Medulla oblongata (tissue), 1 donor: ENCODE results near the gene SNED1.

Source experiments
- DNase-seq: peaks from one replicate; pipeline ENCODE4 v3.0.0-alpha.2; 2015; ENCODE audit errors: extremely low spot score

Gene SNED1

DNA sequence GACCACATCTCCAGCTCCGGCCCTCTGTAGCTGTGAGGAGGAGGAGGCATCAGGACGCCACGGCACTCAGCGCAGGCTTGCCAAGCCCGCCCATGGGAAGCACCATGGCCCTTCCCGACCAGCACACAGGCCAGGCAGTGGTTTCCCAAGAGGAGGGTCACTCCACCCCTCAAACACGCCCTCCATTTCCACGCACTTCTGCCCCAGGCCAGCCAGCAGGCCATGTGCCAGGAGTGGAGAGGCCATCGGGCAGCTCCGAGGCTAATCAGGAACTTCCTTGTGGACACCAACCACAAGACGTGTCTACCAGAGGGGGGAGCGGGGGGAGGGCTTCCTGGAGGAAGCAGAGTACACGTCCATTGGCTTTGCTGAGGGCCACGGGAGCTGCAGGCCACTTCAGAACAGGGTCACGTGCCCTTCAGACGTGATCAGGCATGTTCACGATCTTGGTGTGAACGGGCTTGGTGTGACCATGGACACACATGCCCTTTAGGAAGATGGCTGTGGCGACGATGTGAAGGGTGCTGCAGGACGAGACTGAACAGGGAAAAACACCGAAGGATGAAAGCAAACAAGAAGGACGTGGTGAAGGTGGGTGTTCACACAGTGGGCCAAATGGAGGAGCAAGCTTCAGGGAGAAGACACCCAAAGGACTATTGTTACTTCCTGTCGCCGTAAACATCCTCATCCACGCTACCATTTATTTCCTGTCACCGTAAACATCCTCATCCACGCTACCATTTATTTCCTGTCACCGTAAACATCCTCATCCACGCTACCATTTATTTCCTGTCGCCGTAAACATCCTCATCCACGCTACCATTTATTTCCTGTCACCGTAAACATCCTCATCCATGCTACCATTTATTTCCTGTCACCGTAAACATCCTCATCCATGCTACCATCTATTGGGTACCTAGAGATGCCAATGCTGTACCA lies 110.1 kb downstream of the SNED1 start:
- no peak for DNase-seq

DNA sequence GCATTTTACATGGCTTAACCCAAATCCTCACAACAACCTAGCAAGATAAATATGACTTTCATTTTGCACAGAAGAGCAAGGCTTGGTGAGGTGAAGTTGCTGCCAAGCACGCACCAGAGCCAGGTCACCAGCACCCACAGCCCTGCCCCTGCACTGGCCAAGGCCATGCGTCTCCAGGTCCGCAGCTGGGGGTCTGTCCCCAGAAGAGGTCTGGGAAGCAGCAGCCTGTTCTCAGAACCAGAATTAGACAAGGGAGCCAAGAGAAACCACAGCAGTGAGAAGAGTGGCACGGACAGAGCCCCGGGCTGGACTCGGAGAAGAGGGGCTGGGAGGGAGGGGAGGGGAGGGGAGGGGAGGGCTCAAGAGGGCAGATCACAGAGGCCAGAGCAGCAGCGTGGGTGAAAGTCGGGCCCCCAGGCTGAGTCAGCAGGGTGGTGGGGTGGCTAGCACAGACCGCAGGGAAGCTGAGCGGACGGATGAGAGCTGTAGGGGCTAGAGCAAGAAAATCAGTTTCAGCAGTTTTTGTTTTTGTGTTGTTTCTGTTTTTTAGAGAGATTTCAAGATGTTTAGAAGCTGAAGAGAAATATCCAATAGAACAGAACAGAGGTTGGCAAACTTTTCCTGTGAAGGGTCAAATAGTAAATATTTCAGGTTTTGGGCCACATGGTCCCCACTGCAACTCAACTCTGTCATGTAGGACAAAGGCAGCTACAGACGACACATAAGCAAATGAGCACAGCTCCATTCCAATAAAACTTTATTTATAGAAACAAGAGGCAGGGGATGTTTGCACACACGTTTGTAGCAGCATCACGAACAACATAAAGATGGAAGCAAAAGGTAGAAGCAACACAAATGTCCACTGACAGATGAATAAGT lies 111.0 kb downstream of the SNED1 start:
- no peak for DNase-seq

DNA sequence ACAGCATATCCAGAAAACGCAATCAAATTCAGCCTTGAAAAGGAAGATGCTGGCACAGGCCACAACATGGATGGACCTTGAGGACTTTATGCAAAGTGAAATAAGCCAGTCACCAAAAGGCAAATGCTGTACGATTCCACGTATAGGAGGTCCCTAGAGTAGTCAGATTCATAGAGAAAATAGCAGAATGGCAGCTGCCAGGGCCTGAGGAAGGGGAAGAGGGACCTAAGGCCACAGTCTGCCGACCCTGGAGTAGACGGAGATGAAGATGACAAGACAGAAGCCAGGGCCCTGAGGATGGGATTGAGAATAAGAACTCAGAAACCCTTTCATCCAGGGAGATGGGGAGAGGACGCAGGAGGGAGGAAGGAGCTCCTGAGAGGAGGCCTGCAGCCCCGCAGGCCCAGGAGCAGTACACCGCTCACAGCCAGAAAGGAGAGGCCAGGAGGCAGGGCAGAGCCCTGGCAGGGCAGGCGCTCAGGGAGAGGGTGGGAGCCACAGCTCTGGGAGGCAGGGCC lies 111.7 kb downstream of the SNED1 start:
- DNase-seq = no peak

DNA sequence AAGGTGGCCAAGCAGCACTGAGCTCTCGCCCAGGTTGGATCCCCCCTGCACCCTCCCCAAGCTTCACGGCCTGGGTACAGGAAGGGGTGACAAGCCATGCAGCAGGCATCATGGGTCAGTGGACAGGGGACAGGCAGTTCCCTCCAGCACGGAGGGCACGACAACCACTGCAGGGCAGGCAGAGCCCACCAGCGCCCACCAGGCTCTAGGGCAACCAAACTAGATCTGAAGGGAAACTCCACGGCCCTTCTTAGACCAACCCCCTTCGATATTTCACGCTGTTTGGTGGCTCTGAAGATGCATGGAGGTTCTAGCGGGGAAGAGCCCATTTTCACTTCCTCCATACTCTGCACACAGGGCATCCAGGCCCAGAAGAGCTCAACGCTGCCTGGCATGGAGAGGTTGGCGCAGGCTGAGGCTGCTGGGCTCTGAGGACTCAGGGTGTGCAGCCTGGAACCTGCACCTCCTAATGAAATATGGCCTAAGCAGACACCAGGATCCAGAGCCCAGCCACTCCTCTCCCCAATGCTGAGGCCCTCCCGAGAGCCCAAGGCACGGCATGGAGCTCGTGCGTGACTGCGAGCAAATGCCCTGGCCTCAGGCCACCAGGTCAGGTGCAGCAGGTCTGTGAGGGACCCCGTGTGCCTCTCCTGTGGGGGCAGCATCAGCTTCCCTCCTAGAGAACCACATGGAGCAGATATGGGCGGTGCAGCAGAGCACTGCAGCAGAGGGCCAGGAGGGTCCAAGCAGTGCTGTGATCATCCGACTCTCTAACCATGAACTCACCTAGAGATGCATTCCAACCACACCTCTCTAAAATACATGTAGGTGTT lies 112.4 kb downstream of the SNED1 start:
- DNase-seq = no peak

- no peak for DNase-seq
These were observed 113.0 kb downstream of the SNED1 start for GRCh38 chr2:241111440-241111805.

GRCh38 chr2:241112046-241112445 lies 113.6 kb downstream of the SNED1 start:
- DNase-seq = no peak

GRCh38 chr2:241112592-241112991 lies 114.2 kb downstream of the SNED1 start:
- DNase-seq = no peak

DNA sequence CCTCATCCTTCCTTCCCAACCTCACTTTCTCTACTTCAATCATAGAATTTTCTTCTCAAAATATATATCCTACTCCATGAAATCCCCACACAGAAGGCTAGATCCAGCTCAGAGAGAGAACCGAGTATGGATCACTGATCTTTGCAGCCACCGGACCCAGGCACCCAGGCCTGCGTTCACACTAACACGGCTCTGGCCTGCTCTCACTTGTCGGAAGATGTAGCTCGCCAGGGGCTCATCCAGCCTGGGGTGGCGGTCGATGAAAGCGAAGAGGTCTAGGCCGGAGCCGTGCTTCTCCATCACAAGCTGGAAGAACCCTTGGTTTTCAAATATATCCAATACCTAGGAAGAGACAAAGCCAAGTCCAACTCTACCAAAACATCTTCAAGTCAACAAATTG lies 116.4 kb downstream of the SNED1 start:
- DNase-seq = no peak

DNA sequence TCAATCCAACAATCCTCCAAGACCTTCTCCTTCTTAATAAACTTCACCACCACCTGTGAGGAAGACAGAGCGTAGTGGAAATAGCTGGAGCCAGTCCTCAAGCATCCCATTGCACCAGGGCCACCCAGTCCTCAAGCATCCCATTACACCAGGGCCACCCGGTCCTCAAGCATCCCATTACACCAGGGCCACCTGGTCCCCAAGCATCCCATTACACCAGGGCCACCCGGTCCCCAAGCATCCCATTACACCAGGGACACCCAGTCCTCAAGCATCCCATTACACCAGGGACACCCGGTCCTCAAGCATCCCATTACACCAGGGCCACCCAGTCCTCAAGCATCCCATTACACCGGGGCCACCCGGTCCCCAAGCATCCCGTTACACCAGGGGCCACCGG lies 116.9 kb downstream of the SNED1 start:
- DNase-seq = no peak

- no peak for DNase-seq
These were observed 118.5 kb downstream of the SNED1 start for GRCh38 chr2:241116606-241117560.

- DNase-seq = no peak
These were observed 120.5 kb downstream of the SNED1 start for GRCh38 chr2:241118737-241119505.

- DNase-seq = no peak
These were observed 122.0 kb downstream of the SNED1 start for GRCh38 chr2:241120440-241120839.

DNA sequence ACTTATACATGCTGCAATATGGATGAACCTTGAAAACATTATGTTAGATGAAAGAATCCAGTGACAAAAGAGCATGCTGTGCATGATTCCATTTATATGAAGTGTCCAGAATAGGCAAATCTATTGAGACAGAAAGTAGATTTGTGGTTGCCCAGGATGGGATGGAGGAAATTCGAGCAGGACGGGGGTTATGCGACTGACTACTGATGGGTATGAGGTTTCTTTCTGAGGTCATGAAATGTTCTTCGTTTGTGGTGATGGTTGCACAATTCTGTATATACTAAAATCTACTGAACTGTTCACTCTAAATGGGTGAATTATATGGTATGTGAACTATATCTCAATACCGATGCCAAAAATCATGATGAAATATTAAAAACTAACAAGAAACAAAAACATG lies 122.6 kb downstream of the SNED1 start:
- DNase-seq = no peak

- DNase-seq = no peak
These were observed 124.1 kb downstream of the SNED1 start for GRCh38 chr2:241122376-241123002.

GRCh38 chr2:241123816-241124536 lies 125.6 kb downstream of the SNED1 start:
- peak; percentile 7 for DNase-seq

- DNase-seq = no peak
These were observed 127.2 kb downstream of the SNED1 start for GRCh38 chr2:241125626-241126025.

DNA sequence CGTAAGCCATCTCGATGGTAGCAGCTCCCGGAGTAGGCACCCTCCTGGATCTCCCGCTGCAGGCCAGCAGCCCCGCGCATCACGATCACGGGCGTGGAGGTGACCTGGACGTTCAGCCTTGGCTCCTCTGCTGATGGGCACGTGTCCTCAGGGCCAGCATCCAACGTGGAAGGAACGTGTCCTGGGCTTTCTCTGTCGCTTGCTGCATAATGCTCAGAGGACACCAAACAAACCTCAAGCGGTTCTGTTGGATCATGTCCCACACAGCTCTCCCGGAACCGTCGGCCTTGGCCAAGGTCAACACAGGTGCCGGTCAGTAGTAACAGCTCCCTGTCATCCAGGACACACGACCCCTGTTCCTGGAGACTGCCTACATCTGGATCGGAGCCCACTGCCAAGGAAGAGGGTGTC lies 127.8 kb downstream of the SNED1 start:
- DNase-seq = no peak

DNA sequence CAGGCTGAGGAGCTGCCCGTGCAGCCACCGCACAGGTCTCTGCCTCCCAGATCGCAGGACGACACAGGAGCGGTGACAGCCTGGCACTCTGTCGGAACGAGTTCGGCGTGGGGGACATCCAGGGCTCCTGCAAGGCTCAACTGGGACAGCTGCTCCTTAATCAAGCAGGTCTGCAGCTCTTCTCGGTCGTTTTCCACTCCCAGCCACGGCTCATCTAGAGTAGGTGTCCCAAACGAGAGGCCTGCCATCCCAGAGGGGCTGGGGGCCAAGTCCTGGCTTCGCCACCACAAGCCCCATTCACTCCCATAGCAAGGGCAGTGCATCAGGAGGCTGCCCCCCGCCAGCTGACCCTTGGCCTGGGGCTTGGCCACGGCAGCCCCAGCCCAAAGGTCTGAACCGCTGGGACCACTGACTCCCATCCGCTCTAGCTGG lies 128.4 kb downstream of the SNED1 start:
- no peak for DNase-seq
